GM23338 (cell line): ENCODE results near the gene CCDC106. TPM values are rescaled to one million over a fixed set of nuclear protein-coding genes. Genes with fewer than 3 reads are reported as not detected.

Source experiments
- ATAC-seq: fragments of 200-7000 bp; cut with Tn5 transposase; 3 replicates; pipeline ENCODE4 v1.9.1; 2020
- DNase-seq: peaks from one replicate; pipeline ENCODE4 v3.0.0-alpha.2; 2015; ENCODE audit warnings: low spot score
- H2AFZ ChIP-seq: fragments of 200-600 bp; sonication (generic); 2 replicates; pipeline ENCODE4 v1.8.0; 2016; ENCODE audit warnings: antibody characterized with exemption, mild to moderate bottlenecking, moderate library complexity
- H3F3A ChIP-seq: fragments of 200-600 bp; sonication (generic); replicated peaks from 2 replicates; pipeline ENCODE4 v1.8.0; 2017; ENCODE audit warnings: antibody characterized with exemption, mixed run types, low read depth
- H3K27ac ChIP-seq: fragments of 200-600 bp; sonication (generic); 2 replicates; pipeline ENCODE4 v1.6.1; 2016; ENCODE audit warnings: low read depth
- H3K27me3 ChIP-seq: fragments of 200-600 bp; sonication (generic); 2 replicates; pipeline ENCODE4 v1.8.0; 2016; ENCODE audit warnings: mild to moderate bottlenecking, mixed run types, moderate library complexity; ENCODE audit not compliant: insufficient read depth
- H3K36me3 ChIP-seq: fragments of 200-600 bp; sonication (generic); 2 replicates; pipeline ENCODE4 v1.8.0; 2016; ENCODE audit warnings: mild to moderate bottlenecking; ENCODE audit not compliant: insufficient read depth
- H3K4me1 ChIP-seq: fragments of 200-600 bp; sonication (generic); 2 replicates; pipeline ENCODE4 v1.8.0; 2016; ENCODE audit warnings: mild to moderate bottlenecking, moderate library complexity; ENCODE audit not compliant: insufficient read depth
- H3K4me2 ChIP-seq: fragments of 200-600 bp; sonication (generic); 2 replicates; pipeline ENCODE4 v1.7.1; 2017; ENCODE audit warnings: mixed run types
- H3K4me3 ChIP-seq: fragments of 200-600 bp; sonication (generic); 2 replicates; pipeline ENCODE4 v1.6.1; 2016; ENCODE audit warnings: mixed run types
- H3K79me2 ChIP-seq: fragments of 200-600 bp; sonication (generic); replicated peaks from 2 replicates; pipeline ENCODE4 v1.8.0; 2017; ENCODE audit warnings: mild to moderate bottlenecking; ENCODE audit not compliant: insufficient read depth
- H3K9me2 ChIP-seq: fragments of 200-600 bp; sonication (generic); 2 replicates; pipeline ENCODE4 v1.8.0; 2017; ENCODE audit not compliant: insufficient read depth
- H4K20me1 ChIP-seq: fragments of 200-600 bp; sonication (generic); replicated peaks from 2 replicates; pipeline ENCODE4 v1.8.0; 2017; ENCODE audit warnings: mild to moderate bottlenecking; ENCODE audit not compliant: insufficient read depth
- H3K27ac Mint-ChIP-seq: 2 replicates; pipeline ENCODE4 v1.8.0; 2020; ENCODE audit warnings: inconsistent platforms, mild to moderate bottlenecking, moderate library complexity, mixed read lengths
- H3K27me3 Mint-ChIP-seq: 3 replicates; pipeline ENCODE4 v1.8.0; 2022; ENCODE audit warnings: low read depth, mild to moderate bottlenecking, moderate library complexity, mixed read lengths, inconsistent platforms; ENCODE audit not compliant: insufficient read depth, poor library complexity
- H3K36me3 Mint-ChIP-seq: 3 replicates; pipeline ENCODE4 v1.8.0; 2021; ENCODE audit warnings: low read depth, mild to moderate bottlenecking, inconsistent platforms, moderate library complexity, mixed read lengths
- H3K4me1 Mint-ChIP-seq: 3 replicates; pipeline ENCODE4 v1.8.0; 2020; ENCODE audit warnings: mild to moderate bottlenecking, inconsistent platforms, mixed read lengths
- H3K4me3 Mint-ChIP-seq: 3 replicates; pipeline ENCODE4 v1.8.0; 2021; ENCODE audit warnings: moderate library complexity, mild to moderate bottlenecking, inconsistent platforms, mixed read lengths
- H3K9me3 Mint-ChIP-seq: 3 replicates; pipeline ENCODE4 v1.8.0; 2020; ENCODE audit warnings: moderate library complexity, mild to moderate bottlenecking, inconsistent platforms, mixed read lengths
- CREB1 ChIP-seq: fragments of 250-450 bp; sonication (Bioruptor Pico); IDR thresholded peaks from 2 replicates; pipeline ENCODE4 v1.5.0; 2020; ENCODE audit warnings: low read depth, mild to moderate bottlenecking, moderate library complexity
- EZH2 ChIP-seq: fragments of 200-600 bp; sonication (generic); IDR thresholded peaks from one replicate; pipeline ENCODE4 v1.8.0; 2017; ENCODE audit warnings: antibody characterized with exemption, mild to moderate bottlenecking, low read depth; ENCODE audit not compliant: unreplicated experiment
- EZH2phosphoT487 ChIP-seq: fragments of 200-600 bp; sonication (generic); IDR thresholded peaks from one replicate; pipeline ENCODE4 v1.8.1; 2018; ENCODE audit warnings: antibody characterized with exemption; ENCODE audit not compliant: unreplicated experiment
- JUNB ChIP-seq: IDR thresholded peaks from one replicate; pipeline ENCODE4 v1.6.1; 2016; ENCODE audit warnings: antibody characterized with exemption; ENCODE audit not compliant: unreplicated experiment
- NANOG ChIP-seq: IDR thresholded peaks from 2 replicates; pipeline ENCODE4 v1.6.1; 2016; ENCODE audit warnings: antibody characterized with exemption, borderline replicate concordance
- POLR2AphosphoS5 ChIP-seq: IDR thresholded peaks from 2 replicates; pipeline ENCODE4 v1.6.1; 2016; ENCODE audit warnings: antibody characterized with exemption, low read depth
- STAT1 ChIP-seq: IDR thresholded peaks from one replicate; pipeline ENCODE4 v1.6.1; 2016; ENCODE audit warnings: antibody characterized with exemption; ENCODE audit not compliant: unreplicated experiment
- ZNF114 ChIP-seq: fragments of 250-450 bp; sonication (Bioruptor Pico); IDR thresholded peaks from 2 replicates; pipeline ENCODE4 v1.5.0; 2020; ENCODE audit warnings: mild to moderate bottlenecking, moderate library complexity
- ZNF331 ChIP-seq: fragments of 250-450 bp; sonication (Bioruptor Pico); IDR thresholded peaks from 2 replicates; pipeline ENCODE4 v1.5.0; 2020; ENCODE audit warnings: low read depth, mild to moderate bottlenecking, moderate library complexity
- polyA plus RNA-seq: library from polyadenylated mRNA; unstranded; fragments of >200 nt; fragmentation: Nextera tagmentation; extraction: Ambion mirVana; gene quantifications from 2 replicates; pipeline ENCODE4 v1.2.1, GENCODE V29; 2016
- total RNA-seq: library from RNA; depleted of rRNA; stranded (reverse); fragments of >200 nt; shearing (Covaris generic); gene quantifications from 2 replicates; pipeline ENCODE4 v1.2.3, GENCODE V29; 2014
- TF ChIP-seq, protein P1 (sequence below): IDR thresholded peaks from one replicate; pipeline ENCODE4 v1.6.1; 2018; ENCODE audit warnings: antibody characterized with exemption; ENCODE audit not compliant: unreplicated experiment
- TF ChIP-seq, protein P2 (sequence below), 2 experiments: fragments of 200-600 bp in 1 of 2; sonication (generic) in 1 of 2; conservative IDR thresholded peaks; 2 replicates each; pipeline versions ENCODE4 v1.5.1 to v1.6.1; 2016 to 2017; ENCODE audit warnings: antibody characterized with exemption in 2 of 2, low read depth in 2 of 2, mild to moderate bottlenecking in 2 of 2, moderate library complexity in 1 of 2
- TF ChIP-seq, protein P3 (sequence below): IDR thresholded peaks from 2 replicates; pipeline ENCODE4 v1.6.1; 2016; ENCODE audit warnings: antibody characterized with exemption
- TF ChIP-seq, protein P4 (sequence below): fragments of 250-450 bp; sonication (Bioruptor Pico); IDR thresholded peaks from 2 replicates; pipeline ENCODE4 v1.5.0; 2020; ENCODE audit warnings: mild to moderate bottlenecking, moderate library complexity

Gene CCDC106
- total and polyA plus RNA-seq, 2 experiments from 2014 or later: 12.0 to 17.6 TPM

DNA sequence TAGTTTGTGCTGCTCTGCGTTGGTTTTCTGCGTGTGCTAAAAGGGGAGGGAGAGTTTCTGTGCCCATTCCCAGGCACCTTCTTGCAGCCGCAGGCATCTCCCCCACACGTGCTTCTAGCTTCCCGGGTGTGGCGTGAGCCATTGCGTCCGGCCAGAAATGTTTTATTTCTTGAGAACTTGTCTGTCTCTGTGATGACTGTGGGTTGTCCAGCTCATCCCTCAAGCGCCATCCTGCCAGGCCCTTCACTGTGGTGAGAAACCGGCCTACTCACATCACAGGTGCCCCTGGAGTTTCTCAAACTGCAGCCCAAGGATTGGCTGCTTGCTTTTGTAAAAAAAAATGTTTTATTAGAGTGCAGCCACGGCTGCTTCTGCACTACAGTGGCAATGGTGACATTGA is 51.2 kb downstream of the CCDC106 start:
- H3K36me3 Mint-ChIP-seq: peaks cover 63% of the 10 kb centered on the region
- H3K4me3 ChIP-seq: no peak overlapping the region
- no peaks in the 10 kb centered on the region; the same call in 2 of the 3 replicates for H3K4me1 Mint-ChIP-seq
- no peaks in the 10 kb centered on the region for H3K27me3 ChIP-seq
- H3K36me3 ChIP-seq: no peaks in the 10 kb centered on the region
- H3K9me2 ChIP-seq: no peaks in the 10 kb centered on the region
- H3K27ac ChIP-seq: no peak overlapping the region
- no peaks in the 10 kb centered on the region for H3K79me2 ChIP-seq
- H3K4me2 ChIP-seq: no peak overlapping the region
- no peaks in the 10 kb centered on the region; the same call in 1 of the 2 replicates for H3F3A ChIP-seq
- peaks cover 5% of the 10 kb centered on the region for H3K27me3 Mint-ChIP-seq
- H2AFZ ChIP-seq: no peak overlapping the region
- no peak for TF ChIP-seq EZH2
- TF ChIP-seq ZNF114 (CRISPR knock-in tag): no peak
- no peak for TF ChIP-seq STAT1
- TF ChIP-seq, protein P1, sequence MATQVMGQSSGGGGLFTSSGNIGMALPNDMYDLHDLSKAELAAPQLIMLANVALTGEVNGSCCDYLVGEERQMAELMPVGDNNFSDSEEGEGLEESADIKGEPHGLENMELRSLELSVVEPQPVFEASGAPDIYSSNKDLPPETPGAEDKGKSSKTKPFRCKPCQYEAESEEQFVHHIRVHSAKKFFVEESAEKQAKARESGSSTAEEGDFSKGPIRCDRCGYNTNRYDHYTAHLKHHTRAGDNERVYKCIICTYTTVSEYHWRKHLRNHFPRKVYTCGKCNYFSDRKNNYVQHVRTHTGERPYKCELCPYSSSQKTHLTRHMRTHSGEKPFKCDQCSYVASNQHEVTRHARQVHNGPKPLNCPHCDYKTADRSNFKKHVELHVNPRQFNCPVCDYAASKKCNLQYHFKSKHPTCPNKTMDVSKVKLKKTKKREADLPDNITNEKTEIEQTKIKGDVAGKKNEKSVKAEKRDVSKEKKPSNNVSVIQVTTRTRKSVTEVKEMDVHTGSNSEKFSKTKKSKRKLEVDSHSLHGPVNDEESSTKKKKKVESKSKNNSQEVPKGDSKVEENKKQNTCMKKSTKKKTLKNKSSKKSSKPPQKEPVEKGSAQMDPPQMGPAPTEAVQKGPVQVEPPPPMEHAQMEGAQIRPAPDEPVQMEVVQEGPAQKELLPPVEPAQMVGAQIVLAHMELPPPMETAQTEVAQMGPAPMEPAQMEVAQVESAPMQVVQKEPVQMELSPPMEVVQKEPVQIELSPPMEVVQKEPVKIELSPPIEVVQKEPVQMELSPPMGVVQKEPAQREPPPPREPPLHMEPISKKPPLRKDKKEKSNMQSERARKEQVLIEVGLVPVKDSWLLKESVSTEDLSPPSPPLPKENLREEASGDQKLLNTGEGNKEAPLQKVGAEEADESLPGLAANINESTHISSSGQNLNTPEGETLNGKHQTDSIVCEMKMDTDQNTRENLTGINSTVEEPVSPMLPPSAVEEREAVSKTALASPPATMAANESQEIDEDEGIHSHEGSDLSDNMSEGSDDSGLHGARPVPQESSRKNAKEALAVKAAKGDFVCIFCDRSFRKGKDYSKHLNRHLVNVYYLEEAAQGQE: no peak
- no peak for TF ChIP-seq CREB1 (CRISPR knock-in tag)
- TF ChIP-seq NANOG: no peak
- TF ChIP-seq, protein P2, sequence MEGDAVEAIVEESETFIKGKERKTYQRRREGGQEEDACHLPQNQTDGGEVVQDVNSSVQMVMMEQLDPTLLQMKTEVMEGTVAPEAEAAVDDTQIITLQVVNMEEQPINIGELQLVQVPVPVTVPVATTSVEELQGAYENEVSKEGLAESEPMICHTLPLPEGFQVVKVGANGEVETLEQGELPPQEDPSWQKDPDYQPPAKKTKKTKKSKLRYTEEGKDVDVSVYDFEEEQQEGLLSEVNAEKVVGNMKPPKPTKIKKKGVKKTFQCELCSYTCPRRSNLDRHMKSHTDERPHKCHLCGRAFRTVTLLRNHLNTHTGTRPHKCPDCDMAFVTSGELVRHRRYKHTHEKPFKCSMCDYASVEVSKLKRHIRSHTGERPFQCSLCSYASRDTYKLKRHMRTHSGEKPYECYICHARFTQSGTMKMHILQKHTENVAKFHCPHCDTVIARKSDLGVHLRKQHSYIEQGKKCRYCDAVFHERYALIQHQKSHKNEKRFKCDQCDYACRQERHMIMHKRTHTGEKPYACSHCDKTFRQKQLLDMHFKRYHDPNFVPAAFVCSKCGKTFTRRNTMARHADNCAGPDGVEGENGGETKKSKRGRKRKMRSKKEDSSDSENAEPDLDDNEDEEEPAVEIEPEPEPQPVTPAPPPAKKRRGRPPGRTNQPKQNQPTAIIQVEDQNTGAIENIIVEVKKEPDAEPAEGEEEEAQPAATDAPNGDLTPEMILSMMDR (conservative IDR thresholded peaks at IDR 0.05; ENCODE audit: low read depth in 2 of 2): no peak
- TF ChIP-seq EZH2phosphoT487: no peak
- TF ChIP-seq, protein P3, sequence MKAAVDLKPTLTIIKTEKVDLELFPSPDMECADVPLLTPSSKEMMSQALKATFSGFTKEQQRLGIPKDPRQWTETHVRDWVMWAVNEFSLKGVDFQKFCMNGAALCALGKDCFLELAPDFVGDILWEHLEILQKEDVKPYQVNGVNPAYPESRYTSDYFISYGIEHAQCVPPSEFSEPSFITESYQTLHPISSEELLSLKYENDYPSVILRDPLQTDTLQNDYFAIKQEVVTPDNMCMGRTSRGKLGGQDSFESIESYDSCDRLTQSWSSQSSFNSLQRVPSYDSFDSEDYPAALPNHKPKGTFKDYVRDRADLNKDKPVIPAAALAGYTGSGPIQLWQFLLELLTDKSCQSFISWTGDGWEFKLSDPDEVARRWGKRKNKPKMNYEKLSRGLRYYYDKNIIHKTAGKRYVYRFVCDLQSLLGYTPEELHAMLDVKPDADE: no peak
- TF ChIP-seq JUNB: no peak
- no peak for TF ChIP-seq POLR2AphosphoS5
- TF ChIP-seq ZNF331 (CRISPR knock-in tag): no peak
- TF ChIP-seq, protein P4, sequence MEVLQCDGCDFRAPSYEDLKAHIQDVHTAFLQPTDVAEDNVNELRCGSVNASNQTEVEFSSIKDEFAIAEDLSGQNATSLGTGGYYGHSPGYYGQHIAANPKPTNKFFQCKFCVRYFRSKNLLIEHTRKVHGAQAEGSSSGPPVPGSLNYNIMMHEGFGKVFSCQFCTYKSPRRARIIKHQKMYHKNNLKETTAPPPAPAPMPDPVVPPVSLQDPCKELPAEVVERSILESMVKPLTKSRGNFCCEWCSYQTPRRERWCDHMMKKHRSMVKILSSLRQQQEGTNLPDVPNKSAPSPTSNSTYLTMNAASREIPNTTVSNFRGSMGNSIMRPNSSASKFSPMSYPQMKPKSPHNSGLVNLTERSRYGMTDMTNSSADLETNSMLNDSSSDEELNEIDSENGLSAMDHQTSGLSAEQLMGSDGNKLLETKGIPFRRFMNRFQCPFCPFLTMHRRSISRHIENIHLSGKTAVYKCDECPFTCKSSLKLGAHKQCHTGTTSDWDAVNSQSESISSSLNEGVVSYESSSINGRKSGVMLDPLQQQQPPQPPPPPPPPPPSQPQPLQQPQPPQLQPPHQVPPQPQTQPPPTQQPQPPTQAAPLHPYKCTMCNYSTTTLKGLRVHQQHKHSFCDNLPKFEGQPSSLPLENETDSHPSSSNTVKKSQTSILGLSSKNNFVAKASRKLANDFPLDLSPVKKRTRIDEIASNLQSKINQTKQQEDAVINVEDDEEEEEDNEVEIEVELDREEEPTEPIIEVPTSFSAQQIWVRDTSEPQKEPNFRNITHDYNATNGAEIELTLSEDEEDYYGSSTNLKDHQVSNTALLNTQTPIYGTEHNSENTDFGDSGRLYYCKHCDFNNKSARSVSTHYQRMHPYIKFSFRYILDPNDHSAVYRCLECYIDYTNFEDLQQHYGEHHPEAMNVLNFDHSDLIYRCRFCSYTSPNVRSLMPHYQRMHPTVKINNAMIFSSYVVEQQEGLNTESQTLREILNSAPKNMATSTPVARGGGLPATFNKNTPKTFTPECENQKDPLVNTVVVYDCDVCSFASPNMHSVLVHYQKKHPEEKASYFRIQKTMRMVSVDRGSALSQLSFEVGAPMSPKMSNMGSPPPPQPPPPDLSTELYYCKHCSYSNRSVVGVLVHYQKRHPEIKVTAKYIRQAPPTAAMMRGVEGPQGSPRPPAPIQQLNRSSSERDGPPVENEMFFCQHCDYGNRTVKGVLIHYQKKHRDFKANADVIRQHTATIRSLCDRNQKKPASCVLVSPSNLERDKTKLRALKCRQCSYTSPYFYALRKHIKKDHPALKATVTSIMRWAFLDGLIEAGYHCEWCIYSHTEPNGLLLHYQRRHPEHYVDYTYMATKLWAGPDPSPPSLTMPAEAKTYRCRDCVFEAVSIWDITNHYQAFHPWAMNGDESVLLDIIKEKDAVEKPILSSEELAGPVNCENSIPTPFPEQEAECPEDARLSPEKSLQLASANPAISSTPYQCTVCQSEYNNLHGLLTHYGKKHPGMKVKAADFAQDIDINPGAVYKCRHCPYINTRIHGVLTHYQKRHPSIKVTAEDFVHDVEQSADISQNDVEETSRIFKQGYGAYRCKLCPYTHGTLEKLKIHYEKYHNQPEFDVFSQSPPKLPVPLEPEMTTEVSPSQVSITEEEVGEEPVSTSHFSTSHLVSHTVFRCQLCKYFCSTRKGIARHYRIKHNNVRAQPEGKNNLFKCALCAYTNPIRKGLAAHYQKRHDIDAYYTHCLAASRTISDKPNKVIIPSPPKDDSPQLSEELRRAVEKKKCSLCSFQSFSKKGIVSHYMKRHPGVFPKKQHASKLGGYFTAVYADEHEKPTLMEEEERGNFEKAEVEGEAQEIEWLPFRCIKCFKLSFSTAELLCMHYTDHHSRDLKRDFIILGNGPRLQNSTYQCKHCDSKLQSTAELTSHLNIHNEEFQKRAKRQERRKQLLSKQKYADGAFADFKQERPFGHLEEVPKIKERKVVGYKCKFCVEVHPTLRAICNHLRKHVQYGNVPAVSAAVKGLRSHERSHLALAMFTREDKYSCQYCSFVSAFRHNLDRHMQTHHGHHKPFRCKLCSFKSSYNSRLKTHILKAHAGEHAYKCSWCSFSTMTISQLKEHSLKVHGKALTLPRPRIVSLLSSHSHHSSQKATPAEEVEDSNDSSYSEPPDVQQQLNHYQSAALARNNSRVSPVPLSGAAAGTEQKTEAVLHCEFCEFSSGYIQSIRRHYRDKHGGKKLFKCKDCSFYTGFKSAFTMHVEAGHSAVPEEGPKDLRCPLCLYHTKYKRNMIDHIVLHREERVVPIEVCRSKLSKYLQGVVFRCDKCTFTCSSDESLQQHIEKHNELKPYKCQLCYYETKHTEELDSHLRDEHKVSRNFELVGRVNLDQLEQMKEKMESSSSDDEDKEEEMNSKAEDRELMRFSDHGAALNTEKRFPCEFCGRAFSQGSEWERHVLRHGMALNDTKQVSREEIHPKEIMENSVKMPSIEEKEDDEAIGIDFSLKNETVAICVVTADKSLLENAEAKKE (CRISPR knock-in tag): no peak
- peaks cover 24% of the 10 kb centered on the region for H3K9me3 Mint-ChIP-seq
- no peak for DNase-seq
- ATAC-seq: no peak
- H4K20me1 ChIP-seq: no peaks in the 10 kb centered on the region; the same call in 1 of the 2 replicates
- no peak overlapping the region for H3K4me3 Mint-ChIP-seq
- H3K4me1 ChIP-seq: no peaks in the 10 kb centered on the region
- H3K27ac Mint-ChIP-seq: no peak overlapping the region
